Breast epithelium (tissue), 3 donors: ENCODE measurements around the gene DNAH17.

Experiments
- CTCF ChIP-seq, 3 donors: fragments of 450-650 bp; IDR thresholded peaks; one replicate each; pipeline ENCODE4 v1.5.1; 2016 to 2017; ENCODE audit warnings: antibody characterized with exemption in 3 of 3, mild to moderate bottlenecking in 3 of 3, moderate library complexity in 3 of 3
- POLR2A ChIP-seq: fragments of 450-650 bp; IDR thresholded peaks from one replicate; pipeline ENCODE4 v1.6.1; 2016; ENCODE audit warnings: antibody characterized with exemption, mild to moderate bottlenecking, moderate library complexity
- POLR2AphosphoS5 ChIP-seq, 3 donors: sonication (generic); formaldehyde crosslinking; IDR thresholded peaks; one replicate each; pipeline ENCODE4 v1.6.1; 2017; ENCODE audit warnings: antibody characterized with exemption in 3 of 3

- TF ChIP-seq CTCF (IDR thresholded peaks at IDR 0.05) (no peak), POLR2A (no peak), POLR2AphosphoS5 (IDR thresholded peaks at IDR 0.05) (no peak)
Measured at GRCh38 chr17:78411241-78411857, 165.8 kb downstream of the DNAH17 start.
